ENCODE data around the gene KRTAP12-2.

DNA sequence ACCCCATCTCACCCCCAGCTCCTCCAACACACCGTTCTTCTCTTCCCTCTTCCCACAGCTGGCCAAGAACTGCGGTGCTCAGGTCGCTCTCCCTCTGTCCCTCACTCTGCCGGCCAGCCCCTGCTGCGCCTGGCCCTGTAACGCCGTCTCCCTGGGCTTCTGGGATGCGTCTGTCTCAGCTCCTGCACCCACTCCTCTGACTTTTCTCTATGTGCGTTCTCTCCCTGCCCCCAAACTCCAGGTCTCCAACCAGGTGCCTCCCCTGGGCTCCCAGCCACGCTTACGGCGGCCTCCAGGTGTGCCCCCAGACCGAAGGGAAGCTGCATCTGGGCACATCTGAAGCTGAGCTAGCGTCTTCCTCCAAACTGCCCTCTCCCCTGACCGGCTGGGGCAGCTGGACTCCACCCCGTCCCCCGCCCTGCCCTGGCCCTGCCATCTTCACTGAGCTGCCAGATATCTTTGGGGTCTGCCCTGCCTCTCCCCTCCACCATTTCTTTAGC is 32.8 kb upstream of the KRTAP12-2 start:
- TF ChIP-seq, protein P1, sequence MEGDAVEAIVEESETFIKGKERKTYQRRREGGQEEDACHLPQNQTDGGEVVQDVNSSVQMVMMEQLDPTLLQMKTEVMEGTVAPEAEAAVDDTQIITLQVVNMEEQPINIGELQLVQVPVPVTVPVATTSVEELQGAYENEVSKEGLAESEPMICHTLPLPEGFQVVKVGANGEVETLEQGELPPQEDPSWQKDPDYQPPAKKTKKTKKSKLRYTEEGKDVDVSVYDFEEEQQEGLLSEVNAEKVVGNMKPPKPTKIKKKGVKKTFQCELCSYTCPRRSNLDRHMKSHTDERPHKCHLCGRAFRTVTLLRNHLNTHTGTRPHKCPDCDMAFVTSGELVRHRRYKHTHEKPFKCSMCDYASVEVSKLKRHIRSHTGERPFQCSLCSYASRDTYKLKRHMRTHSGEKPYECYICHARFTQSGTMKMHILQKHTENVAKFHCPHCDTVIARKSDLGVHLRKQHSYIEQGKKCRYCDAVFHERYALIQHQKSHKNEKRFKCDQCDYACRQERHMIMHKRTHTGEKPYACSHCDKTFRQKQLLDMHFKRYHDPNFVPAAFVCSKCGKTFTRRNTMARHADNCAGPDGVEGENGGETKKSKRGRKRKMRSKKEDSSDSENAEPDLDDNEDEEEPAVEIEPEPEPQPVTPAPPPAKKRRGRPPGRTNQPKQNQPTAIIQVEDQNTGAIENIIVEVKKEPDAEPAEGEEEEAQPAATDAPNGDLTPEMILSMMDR (conservative IDR thresholded peaks at IDR 0.05; ENCODE audit: low read length) = no peak
- no peak for TF ChIP-seq EZH2phosphoT487 (IDR thresholded peaks at IDR 0.05; ENCODE audit: borderline replicate concordance)

Measured in Loucy (cell line).